HepG2 (cell line): ENCODE results near the gene ZMYM4.

Experiments used
- ASH2L ChIP-seq: fragments of 300-600, 200-600 bp; sonication (generic); IDR thresholded peaks from 2 replicates; pipeline ENCODE4 v1.7.0; 2017; ENCODE audit warnings: low read depth, mild to moderate bottlenecking, moderate library complexity, mixed read lengths, low read length; ENCODE audit not compliant: insufficient read length
- BRD4 ChIP-seq: sonication (generic); formaldehyde crosslinking; IDR thresholded peaks from 2 replicates; pipeline ENCODE4 v1.4.0; 2020; ENCODE audit warnings: missing genetic modification reagents
- CHD2 ChIP-seq: IDR thresholded peaks from 2 replicates; pipeline ENCODE4 v1.6.1; 2011; ENCODE audit warnings: low read depth, low read length, improper control_type of control experiment
- CTCF ChIP-seq: sonication (generic); formaldehyde crosslinking; IDR thresholded peaks from 2 replicates; pipeline ENCODE4 v1.5.0; 2020; ENCODE audit warnings: mild to moderate bottlenecking, missing genetic modification reagents, moderate library complexity
- MYNN ChIP-seq: sonication (generic); formaldehyde crosslinking; IDR thresholded peaks from 2 replicates; pipeline ENCODE4 v1.4.0; 2020; ENCODE audit warnings: mild to moderate bottlenecking, low read depth, missing genetic modification reagents
- NBN ChIP-seq: fragments of 450-650 bp; conservative IDR thresholded peaks from 2 replicates; pipeline ENCODE4 v1.6.1; 2017
- POLR2A ChIP-seq, 2 experiments: IDR thresholded peaks; 2 replicates each; pipeline ENCODE4 v1.6.1; 2011; ENCODE audit warnings: low read depth in 2 of 2, low read length in 2 of 2, mild to moderate bottlenecking in 1 of 2, moderate library complexity in 1 of 2; ENCODE audit not compliant: insufficient read depth in 1 of 2
- ZIK1 ChIP-seq: sonication (generic); formaldehyde crosslinking; IDR thresholded peaks from 2 replicates; pipeline ENCODE4 v1.5.0; 2020; ENCODE audit warnings: mild to moderate bottlenecking, low read depth, missing genetic modification reagents, borderline replicate concordance
- ZKSCAN8 ChIP-seq: IDR thresholded peaks from 2 replicates; pipeline ENCODE4 v1.6.1; 2016; ENCODE audit warnings: borderline replicate concordance, missing genetic modification reagents, missing compliant biosample characterization
- ZNF777 ChIP-seq: sonication (generic); formaldehyde crosslinking; IDR thresholded peaks from 2 replicates; pipeline ENCODE4 v1.4.0; 2020; ENCODE audit warnings: missing genetic modification reagents
- ZZZ3 ChIP-seq: sonication (generic); formaldehyde crosslinking; IDR thresholded peaks from 2 replicates; pipeline ENCODE4 v1.4.0; 2020; ENCODE audit warnings: missing genetic modification reagents, mild to moderate bottlenecking, borderline replicate concordance

DNA sequence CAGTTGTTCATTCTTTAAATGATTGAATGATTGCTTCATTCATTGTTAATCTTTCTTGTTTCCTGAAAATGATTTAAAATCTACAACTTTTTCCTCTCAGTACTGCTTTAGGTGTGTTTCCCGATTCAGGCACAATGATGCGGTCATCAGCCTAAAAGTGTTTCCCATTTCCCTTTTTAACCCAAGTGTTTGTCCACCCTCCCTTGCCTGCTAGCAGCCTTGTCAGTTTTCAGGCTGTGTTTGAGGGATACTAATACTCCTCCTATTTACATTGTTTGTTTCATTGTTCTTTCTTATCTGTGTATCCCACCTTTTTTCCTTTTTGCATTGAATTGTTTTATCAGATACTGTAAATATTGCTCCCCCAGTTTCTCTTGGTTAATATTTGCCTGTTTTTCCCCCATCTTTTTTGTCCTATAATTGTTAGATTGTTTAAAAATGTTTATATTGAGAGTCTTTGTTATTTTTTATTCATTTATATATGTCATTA lies 157.6 kb downstream of the ZMYM4 start:
- TF ChIP-seq BRD4 (CRISPR knock-in tag) (no peak), ZIK1 (no peak), ZKSCAN8 (CRISPR knock-in tag) (no peak), ZZZ3 (CRISPR knock-in tag) (no peak), CTCF (CRISPR knock-in tag) (no peak), POLR2A (IDR thresholded peaks at IDR 0.05; ENCODE audit: insufficient read depth in 1 of 2, low read depth in 2 of 2, low read length in 2 of 2) (no peak), NBN (no peak), ZNF777 (CRISPR knock-in tag) (no peak), MYNN (CRISPR knock-in tag) (no peak), CHD2 (no peak), ASH2L (no peak)
